GM19468 (cell line): ENCODE measurements around the gene N4BP2L2.
A peak's percentile ranks its signal among the peaks of the same experiment; 100 is the strongest.

Source experiments
- ATAC-seq: cut with Tn5 transposase; IDR thresholded peaks from one replicate; pipeline ENCODE4 v1.9.1; 2021; ENCODE audit warnings: mild to moderate bottlenecking, moderate library complexity, moderate number of reproducible peaks; ENCODE audit not compliant: unreplicated experiment; ENCODE audit errors: extremely low read depth

Gene N4BP2L2

DNA sequence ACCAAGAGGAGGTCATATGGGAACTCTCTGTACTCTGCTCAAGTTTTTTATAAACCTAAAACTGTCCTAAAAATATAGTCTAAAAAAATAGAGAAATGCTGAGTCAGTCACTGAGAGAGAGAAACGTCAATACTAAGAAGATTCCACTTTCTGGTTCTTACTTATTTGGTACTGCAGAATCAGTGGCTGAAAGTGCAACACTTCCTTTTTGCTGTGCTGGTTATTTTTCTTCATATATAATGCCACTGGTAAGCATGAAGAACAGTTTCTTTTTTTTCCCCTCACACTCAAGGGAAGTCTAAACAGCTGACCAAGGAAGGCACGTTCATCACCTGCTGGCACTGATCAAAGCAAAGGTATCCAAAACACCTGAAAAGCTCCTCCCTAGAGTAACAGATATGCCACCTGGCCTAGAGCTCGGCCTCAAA, 66.4 kb downstream of the N4BP2L2 start:
- ATAC-seq: peak; percentile 58

DNA sequence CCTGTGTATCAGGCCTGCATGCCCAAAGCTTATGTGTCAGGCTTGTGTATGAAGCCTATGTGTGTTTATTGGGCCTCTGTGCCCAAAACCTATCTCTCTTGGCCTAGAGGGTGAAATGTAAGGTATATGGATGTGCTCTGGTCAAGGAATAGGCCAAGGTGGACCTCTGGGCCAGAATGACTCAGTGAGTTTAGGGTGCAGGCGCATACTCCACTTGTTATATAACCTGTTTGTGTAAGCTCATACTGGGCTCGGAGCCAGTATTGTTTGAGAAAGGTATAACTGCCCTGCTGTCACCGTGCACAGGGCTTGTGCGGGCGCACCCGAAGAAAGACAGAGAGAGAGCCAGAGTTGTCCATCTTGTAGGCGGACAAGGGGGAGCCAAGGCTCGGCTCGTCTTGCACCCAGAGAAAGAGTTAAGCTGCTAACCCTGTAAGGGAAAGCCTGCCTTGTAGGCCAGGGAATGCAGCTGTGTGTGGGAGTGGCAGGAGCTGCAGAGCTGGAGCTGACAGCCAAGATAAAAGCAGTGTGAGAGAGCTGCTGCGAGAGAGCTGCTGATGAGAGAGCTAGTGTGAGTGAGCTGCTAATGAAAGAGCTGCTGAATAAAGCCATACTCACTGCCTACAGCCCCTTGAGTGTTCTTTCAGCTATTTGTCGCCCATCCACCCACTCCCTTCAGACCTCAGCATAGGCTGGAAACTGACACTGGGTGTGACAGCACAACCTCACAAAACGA, 67.2 kb downstream of the N4BP2L2 start:
- no peak for ATAC-seq

DNA sequence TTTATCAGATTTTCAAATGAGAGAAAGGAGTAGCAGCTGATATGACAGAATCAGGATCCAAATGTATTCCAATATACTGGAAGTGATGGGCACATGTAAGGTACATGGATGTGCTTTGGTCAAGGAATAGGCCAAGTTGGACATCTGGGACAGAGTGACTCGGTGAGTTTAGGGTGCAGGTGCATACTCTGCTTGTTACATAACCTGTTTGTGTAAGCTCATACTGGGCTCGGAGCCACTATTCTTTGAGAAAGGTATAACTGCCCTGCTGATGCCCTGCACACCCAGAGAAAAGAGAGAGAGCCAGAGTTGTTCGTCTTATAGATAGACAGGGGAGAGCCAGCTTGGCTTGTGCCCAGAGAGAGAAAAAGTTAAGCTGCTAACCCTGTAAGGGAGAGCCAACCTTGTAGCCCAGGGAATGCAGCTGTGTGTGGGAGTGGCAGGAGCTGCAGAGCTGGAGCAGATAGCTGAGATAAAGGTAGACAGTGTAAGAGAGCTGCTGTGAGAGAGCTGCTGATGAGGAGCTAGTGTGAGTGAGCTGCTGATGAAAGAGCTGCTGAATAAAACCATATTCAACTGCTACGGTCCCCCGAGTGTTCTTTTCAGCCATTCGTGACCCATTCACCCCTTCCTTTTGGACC, 70.0 kb downstream of the N4BP2L2 start:
- ATAC-seq: no peak

DNA sequence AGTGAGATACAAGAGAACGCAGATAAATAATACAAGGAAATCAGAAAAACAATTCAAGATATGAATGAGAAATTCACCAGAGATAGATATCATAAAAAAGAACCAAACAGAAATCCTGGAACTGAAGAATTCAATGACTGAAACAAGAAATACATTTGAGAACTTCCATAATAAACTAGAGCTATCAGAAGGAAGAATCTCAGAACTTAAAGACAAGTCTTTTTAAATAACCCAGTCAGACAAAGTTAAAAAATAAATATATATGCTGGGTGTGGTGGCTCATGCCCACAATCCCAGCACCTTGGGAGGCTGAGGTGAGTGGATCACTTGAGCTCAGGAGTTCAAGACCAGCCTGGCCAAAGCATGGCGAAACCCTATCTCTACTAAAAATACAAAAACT, 82.0 kb downstream of the N4BP2L2 start:
- ATAC-seq: no peak

DNA sequence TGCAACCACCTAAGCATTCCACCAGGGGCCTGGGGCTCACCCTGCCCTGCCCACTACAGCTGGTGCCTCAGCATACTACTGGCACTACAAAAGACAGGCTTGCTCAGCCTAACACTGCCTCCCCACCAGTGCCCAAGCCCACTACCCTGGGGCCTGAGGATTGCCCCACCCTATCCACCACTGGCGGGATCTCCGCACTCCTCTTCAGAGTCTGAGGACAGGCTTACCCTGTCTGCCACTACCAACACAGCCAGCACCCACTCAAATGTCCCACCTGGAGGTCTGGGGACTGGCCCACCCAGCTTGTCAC, 83.0 kb downstream of the N4BP2L2 start:
- no peak for ATAC-seq

DNA sequence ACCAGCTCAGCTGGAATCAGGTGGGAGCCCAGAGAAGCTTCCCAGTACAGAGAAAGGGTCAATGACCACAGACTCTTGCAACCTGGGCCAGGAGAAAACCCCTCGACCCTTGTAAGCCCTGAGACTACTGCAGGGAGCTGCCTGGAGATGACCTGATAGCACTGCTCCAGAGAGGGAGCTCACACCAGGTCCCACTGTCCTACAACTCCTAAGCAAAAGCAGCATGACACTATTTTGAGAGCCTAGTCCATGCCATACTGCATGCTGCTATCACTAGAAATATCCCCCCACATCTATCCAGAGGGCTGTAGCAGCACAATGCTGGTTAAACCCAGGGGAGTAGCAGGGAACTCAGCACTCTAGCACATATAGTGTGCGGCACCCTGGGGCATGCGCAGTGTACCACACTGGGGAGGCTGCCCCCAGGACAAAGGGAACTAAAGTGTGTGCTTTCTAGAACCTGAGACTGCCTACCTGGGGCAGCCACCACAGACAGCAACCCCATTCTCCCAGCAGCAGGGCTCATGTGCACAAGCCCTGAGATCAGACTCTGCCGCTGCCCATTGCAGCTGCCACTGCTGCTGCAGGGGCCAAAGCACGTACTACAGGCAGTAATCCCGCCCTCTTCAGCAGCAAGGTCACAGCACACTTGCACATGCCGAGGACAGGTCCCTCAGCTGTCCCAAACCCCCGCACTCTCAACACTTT, 83.6 kb downstream of the N4BP2L2 start:
- ATAC-seq: no peak

DNA sequence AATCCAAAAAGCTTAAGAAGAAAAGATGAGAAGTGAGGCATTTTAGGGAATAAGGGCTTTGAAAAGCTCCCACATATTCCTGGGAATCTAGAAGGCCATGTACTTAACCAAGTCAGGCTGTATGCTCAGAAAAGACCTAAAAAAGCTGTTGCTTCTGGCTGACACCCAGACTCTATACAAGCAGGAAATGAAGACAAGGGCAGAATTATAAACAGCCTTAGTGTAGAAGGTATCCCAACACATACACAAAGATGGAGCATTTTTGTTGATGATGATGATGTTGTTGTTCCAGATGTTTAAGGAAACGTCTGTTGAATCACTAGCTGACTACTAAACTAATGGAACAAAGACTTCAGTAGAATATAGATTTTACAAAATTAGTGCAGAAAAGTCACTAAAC, 84.6 kb downstream of the N4BP2L2 start:
- no peak for ATAC-seq

DNA sequence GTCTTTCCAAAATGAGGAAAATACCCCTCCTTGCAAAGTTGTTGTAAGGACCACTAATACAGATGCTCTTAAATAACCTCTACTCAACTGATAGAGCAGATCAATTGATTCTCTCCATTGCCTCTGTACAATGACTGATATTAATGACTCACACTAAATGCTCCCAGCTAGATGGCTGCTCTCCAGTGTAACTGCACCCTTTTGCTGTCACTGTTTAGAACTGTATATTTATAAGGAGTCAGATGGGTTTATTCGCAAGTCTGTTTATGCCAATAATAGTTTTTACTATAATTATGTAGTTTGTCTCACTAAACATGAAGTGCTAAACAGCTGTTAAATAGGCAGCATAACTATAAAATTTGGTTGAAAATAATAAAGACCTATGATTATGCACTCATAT, 89.6 kb downstream of the N4BP2L2 start:
- ATAC-seq: no peak

DNA sequence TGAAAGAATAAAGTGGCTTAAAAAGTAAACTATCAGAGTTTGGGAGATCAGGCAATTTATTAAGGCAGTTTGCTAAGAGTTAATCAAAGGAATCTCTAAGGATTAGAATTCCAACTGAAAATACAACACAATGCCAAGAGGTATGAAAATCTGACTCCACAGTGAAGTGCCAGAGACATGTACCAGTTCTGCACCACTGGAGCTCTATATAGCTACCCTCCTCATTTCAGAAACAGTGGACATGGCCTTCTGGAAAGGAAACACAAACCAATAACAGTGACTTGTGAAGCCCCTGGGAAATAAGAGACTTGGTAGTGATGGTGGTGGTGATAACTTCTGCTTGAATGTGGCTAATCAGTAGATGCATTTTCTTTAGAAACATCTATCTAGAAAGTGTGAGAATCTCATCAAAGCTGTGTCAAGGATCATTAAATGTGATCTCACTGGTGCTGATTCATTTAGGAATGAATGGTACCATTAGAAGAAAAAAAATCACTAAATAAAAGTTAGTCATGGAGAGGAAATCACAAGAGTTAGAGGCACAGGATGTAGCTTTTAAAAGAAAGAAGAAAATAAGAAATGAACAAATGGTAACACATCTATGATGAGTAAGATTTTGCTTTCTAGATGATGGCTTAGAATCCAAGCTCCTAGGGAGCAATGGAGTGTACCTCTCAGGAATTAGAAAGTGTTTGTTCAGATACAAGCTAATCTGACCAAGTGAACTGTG, 90.5 kb downstream of the N4BP2L2 start:
- ATAC-seq: no peak

DNA sequence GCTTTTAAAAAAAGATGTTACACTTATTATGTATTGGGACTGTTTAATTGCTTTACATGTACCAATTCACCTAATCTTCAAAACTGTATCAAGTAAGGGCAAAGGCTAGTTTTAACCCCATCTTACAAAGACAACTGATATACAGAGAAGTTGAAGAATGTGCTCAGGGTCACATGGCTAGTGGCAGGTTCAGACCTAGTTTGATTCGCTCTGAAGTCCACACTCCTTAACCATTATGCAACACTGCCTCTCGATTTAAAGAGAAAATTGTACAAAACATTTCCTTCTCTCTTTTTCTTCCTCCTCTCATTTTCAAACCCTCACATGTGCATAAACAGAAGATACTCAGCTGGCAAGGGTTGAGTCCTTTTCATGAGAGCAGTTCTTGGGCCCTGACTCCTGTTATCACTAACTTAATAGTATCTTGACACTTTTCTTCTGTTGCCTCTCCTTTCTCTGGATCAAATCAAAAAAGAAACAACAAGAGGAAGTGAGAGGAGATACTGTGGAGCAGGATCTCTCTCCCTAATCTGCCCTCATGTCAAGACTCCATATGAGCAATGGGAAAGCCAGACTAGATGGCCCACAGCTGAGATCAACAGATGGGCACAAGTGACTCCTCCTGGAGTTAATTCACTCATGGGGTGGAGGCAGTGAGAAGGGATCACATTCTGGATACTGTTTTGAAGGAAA, 91.7 kb downstream of the N4BP2L2 start:
- ATAC-seq: no peak

DNA sequence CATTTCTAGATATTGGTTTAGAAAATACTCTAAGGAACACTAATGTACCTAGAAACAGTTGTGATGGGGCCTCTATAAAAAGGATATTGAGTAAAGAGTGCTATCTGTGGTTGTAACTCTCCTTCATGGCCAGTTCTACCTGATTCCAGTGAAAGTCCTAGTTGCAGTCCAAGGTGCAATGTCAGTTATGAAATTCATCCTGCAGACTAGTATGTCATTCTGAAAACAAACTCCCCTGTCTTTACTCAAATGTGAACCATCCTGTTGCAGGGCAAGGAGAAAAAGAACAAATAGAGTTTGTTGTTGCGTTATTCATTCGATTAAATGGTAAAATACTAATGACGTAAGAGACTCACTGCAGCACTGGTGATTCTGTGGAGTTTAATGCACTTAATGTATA, 92.4 kb downstream of the N4BP2L2 start:
- no peak for ATAC-seq

DNA sequence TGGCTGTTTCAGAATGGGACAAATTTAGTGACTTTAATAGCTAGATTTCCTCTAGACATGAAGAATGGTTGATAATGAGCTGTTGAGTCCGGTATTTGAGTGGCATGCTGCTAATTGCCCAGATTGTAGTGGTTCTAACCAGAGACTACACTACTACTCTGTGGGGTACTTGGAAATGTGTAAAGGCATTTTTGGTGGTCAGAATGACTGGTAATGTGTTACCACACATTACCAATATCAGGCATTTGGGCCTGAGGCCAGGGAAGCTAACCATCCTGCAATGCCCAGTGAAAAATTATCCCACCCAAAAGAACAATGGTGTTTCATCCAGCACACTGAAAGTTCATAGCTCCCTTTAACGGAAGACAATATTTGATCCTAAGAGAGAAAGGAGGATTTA, 93.1 kb downstream of the N4BP2L2 start:
- no peak for ATAC-seq

DNA sequence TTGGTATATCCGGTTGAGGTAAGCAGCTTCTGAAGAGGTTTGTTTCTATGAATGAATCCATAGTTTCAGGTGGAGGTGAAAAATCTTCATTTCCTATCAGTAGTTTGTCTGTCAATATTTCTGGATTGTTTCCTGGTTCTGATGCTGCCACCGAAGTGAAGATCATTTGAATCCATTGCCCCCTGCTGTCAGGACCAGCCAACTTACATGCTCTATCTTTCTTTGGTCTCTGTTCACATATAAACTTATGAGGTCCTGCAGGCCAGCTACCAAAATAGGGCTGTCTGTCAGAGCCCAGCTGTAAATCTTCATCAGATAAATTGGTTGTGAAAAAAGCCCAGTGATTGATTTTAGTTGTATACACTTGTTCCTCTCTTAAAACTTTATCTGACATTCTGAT, 95.5 kb downstream of the N4BP2L2 start:
- ATAC-seq: no peak

DNA sequence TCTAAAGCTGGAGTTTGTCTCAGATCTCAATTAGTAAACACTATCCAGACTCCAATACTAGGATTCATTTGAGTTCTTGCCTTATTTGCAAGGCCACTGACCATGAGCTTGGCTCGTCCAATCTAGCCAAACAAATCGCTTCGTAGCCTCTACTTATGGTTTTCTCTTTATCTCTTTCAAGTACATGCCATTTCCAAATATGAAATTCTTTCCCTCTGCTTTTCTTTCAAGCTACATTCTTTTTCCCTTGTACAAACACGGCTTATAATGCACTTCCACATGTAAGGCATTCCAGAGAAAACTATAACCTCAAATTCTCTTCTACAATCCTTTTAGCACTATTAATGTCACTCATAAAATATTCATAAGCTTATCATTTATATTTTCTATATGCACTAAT, 99.7 kb downstream of the N4BP2L2 start:
- no peak for ATAC-seq

DNA sequence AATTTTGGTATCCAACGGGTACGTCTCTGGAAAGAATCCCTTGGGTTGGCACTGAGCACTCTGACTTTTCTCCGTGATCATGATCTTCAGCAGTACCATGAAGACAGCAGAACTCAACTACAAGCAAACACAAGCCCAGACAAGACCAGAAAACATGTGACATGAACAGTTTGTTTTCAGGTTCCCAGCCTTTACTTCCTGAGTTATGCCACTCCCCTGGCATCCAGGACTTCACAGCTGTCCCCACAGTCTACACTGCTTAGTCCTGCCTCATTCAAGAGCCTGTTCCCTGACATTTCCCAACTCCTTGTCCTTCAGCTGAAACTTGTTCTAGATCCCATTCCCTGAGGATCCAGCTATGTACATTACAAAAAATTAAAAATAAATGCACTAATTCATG, 105.7 kb downstream of the N4BP2L2 start:
- ATAC-seq: no peak

DNA sequence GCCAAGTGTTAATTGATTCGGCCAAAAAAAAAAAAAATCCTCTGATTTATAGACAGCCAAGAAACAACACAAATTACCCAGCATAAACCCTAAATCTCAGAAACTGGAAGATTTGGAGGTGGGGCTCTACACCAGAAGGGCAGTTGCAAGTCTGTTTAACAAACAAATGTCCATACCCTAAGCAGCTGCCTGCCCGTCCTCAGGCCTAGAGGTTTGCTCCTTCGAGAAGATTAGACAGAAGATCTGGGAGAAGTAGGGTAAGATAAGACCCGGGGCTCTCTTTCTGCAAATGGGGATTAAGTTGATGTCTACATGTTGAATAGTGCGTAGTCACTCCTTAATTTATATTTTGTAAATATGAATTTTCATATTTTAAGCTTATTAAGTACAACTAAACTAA, 107.2 kb downstream of the N4BP2L2 start:
- no peak for ATAC-seq

DNA sequence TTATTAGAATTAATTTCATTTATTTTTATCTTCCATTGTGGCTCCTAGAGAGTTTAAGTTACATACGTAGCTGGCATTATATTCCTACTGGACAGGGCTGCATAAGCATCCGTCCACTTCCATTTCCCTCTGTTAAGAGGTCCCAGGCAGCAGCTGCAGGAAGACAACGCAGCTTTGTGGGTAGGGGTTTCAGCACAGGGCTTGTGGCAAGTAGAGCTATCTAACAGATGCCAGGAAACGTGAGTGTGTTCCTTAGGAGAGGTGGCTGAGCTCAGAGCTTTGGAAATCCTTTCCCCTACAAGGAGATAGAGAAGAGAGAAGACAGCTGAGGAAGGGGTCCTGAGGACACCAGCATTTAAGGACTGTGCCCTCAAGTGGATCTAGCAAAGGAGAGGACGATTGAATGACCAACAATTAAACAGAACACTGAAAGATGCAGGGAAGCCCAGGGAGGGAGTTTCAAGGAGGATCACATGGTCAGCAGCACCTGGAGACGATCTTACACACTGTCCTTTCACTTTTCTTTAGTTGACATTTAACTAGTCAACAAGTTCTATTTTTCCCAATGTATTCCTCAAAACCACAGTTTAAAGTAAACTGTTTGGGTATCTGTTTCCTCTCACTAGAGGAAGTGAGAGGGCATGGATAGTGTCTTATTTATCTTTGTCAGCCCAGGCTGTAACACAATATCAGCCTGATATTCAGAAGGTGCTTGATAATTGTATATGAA, 108.4 kb downstream of the N4BP2L2 start:
- no peak for ATAC-seq

DNA sequence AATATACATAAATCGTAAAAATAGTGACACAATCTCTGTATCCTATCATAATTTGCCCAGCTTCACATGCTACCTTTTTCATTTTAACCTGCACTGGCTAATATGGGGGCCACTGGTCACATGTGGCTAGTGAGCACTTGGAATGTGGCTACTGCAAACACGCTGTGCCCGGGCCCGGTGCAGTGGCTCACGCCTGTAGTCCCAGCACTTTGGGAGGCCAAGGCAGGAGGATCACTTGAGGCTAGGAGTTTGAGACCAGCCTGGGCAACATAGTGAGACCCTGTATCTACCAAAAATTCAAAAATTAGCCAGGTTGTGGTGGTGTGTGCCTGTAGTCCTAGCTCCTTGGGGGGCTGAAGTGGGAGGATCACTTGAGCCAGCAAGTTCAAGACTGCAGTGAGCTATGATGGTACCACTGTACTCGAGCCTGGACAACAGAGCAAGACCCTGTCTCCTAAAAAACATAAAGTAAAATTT, 109.1 kb downstream of the N4BP2L2 start:
- ATAC-seq: no peak

DNA sequence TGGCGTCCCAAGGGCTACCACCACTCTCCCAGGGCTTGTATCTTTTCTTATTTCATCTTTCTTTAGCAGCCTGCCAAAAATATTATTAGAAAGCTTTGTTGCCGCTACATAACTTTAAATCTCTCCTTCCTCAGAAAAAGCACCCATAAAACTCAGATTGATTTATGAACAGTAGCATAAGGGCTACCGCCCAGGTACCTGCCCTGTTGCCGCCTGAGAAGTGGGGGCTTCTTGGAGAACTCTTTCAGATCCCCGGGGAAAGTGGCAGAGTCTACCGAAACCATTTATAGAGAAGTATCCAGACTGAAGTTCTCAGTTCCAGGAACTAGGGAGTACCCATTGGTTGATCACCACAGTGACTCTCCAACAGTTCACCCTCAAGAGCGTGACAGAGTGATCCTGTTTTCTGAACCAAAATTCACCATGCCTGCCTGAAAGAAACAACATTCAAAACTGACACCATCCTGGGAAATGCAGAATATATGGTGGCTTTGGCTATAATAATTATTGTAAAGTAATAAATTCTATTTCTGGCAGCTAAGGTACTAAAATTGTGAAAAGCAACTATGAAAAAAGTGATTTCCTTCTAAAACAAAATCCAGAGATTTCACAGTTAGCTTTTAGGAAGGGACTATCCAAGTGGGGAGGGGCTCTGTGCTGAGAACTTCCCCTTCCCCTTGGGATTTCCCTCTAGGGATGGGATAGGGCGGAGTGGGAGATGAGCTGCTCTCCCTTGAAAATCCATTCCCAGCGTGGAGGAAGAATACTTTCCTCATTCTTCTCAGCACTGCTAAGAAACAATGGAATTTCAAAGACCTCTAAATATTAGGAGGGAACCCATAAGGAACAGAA, 109.8 kb downstream of the N4BP2L2 start:
- no peak for ATAC-seq
